HEK293 (cell line): ENCODE results near the gene PPP4C.

Experiments used
- EGR2 ChIP-seq: fragments of 450-650 bp; formaldehyde crosslinking; IDR thresholded peaks from 2 replicates; pipeline ENCODE4 v1.5.1; 2016; ENCODE audit warnings: low read depth, missing biosample characterization, missing genetic modification characterization
- FEZF1 ChIP-seq: fragments of 450-650 bp; formaldehyde crosslinking; IDR thresholded peaks from 2 replicates; pipeline ENCODE4 v1.5.1; 2016; ENCODE audit warnings: missing biosample characterization, missing genetic modification characterization
- KLF10 ChIP-seq: fragments of 450-650 bp; IDR thresholded peaks from 2 replicates; pipeline ENCODE4 v1.5.1; 2018; ENCODE audit warnings: missing biosample characterization, mild to moderate bottlenecking, missing genetic modification characterization
- MZF1 ChIP-seq: fragments of 450-650 bp; formaldehyde crosslinking; IDR thresholded peaks from 2 replicates; pipeline ENCODE4 v1.5.1; 2017; ENCODE audit warnings: missing biosample characterization, missing genetic modification characterization, borderline replicate concordance
- SCRT1 ChIP-seq: fragments of 450-650 bp; formaldehyde crosslinking; IDR thresholded peaks from 2 replicates; pipeline ENCODE4 v1.5.1; 2016; ENCODE audit warnings: missing biosample characterization, missing genetic modification characterization, borderline replicate concordance
- SP7 ChIP-seq: fragments of 450-650 bp; formaldehyde crosslinking; IDR thresholded peaks from 2 replicates; pipeline ENCODE4 v1.5.1; 2016; ENCODE audit warnings: missing biosample characterization, missing genetic modification characterization
- TRIM28 ChIP-seq: IDR thresholded peaks from 2 replicates; pipeline ENCODE4 v1.6.1; 2011; ENCODE audit warnings: low read length, control low read depth, borderline replicate concordance
- ZBTB17 ChIP-seq: fragments of 450-650 bp; formaldehyde crosslinking; IDR thresholded peaks from 2 replicates; pipeline ENCODE4 v1.5.1; 2016; ENCODE audit warnings: missing biosample characterization, missing genetic modification characterization
- ZBTB21 ChIP-seq: fragments of 450-650 bp; formaldehyde crosslinking; IDR thresholded peaks from 2 replicates; pipeline ENCODE4 v1.5.1; 2017; ENCODE audit warnings: missing biosample characterization, missing genetic modification characterization
- ZBTB8A ChIP-seq: fragments of 450-650 bp; formaldehyde crosslinking; IDR thresholded peaks from 2 replicates; pipeline ENCODE4 v1.5.1; 2016; ENCODE audit warnings: missing biosample characterization, missing genetic modification characterization
- ZNF10 ChIP-seq: fragments of 450-650 bp; formaldehyde crosslinking; IDR thresholded peaks from 2 replicates; pipeline ENCODE4 v1.5.1; 2017; ENCODE audit warnings: missing biosample characterization, missing genetic modification characterization
- ZNF133 ChIP-seq: fragments of 450-650 bp; formaldehyde crosslinking; IDR thresholded peaks from 2 replicates; pipeline ENCODE4 v1.5.1; 2016; ENCODE audit warnings: missing biosample characterization, missing genetic modification characterization
- ZNF146 ChIP-seq: fragments of 450-650 bp; formaldehyde crosslinking; IDR thresholded peaks from 2 replicates; pipeline ENCODE4 v1.5.1; 2016; ENCODE audit warnings: missing biosample characterization, missing genetic modification characterization
- ZNF155 ChIP-seq: fragments of 450-650 bp; formaldehyde crosslinking; IDR thresholded peaks from 2 replicates; pipeline ENCODE4 v1.5.1; 2016; ENCODE audit warnings: missing biosample characterization, missing genetic modification characterization
- ZNF184 ChIP-seq: fragments of 450-650 bp; IDR thresholded peaks from 2 replicates; pipeline ENCODE4 v1.5.1; 2018; ENCODE audit warnings: missing biosample characterization, mild to moderate bottlenecking, missing genetic modification characterization
- ZNF211 ChIP-seq: fragments of 450-650 bp; formaldehyde crosslinking; IDR thresholded peaks from 2 replicates; pipeline ENCODE4 v1.5.1; 2016; ENCODE audit warnings: low read depth, missing biosample characterization, missing genetic modification characterization
- ZNF248 ChIP-seq: fragments of 450-650 bp; formaldehyde crosslinking; IDR thresholded peaks from 2 replicates; pipeline ENCODE4 v1.5.1; 2017; ENCODE audit warnings: missing biosample characterization, missing genetic modification characterization
- ZNF274 ChIP-seq, 2 experiments: fragments of 200-500 bp in 1 of 2; fragments of 450-650 bp in 1 of 2; sonication (Bioruptor generic) in 1 of 2; formaldehyde crosslinking in 1 of 2; IDR thresholded peaks; 2 replicates each; pipeline versions ENCODE4 v1.5.1 to v1.6.1; 2014 to 2016; ENCODE audit warnings: borderline replicate concordance in 1 of 2, inconsistent platforms in 1 of 2, low read length in 1 of 2, missing biosample characterization in 1 of 2, missing genetic modification characterization in 1 of 2
- ZNF302 ChIP-seq: fragments of 450-650 bp; formaldehyde crosslinking; IDR thresholded peaks from 2 replicates; pipeline ENCODE4 v1.5.1; 2016; ENCODE audit warnings: missing biosample characterization, missing genetic modification characterization, low read depth
- ZNF37A ChIP-seq: fragments of 450-650 bp; IDR thresholded peaks from 2 replicates; pipeline ENCODE4 v1.5.1; 2018; ENCODE audit warnings: missing biosample characterization, missing genetic modification characterization
- ZNF473 ChIP-seq: fragments of 450-650 bp; formaldehyde crosslinking; IDR thresholded peaks from 2 replicates; pipeline ENCODE4 v1.5.1; 2017; ENCODE audit warnings: missing biosample characterization, missing genetic modification characterization
- ZNF549 ChIP-seq: fragments of 450-650 bp; IDR thresholded peaks from 2 replicates; pipeline ENCODE4 v1.5.1; 2018; ENCODE audit warnings: missing biosample characterization, missing genetic modification characterization, mild to moderate bottlenecking, inconsistent platforms, moderate library complexity
- ZNF571 ChIP-seq: fragments of 450-650 bp; formaldehyde crosslinking; IDR thresholded peaks from 2 replicates; pipeline ENCODE4 v1.5.0; 2017; ENCODE audit warnings: missing biosample characterization, missing genetic modification characterization
- ZNF658 ChIP-seq: fragments of 450-650 bp; formaldehyde crosslinking; IDR thresholded peaks from 2 replicates; pipeline ENCODE4; 2016; ENCODE audit warnings: missing biosample characterization, missing genetic modification characterization
- ZNF785 ChIP-seq: fragments of 450-650 bp; formaldehyde crosslinking; IDR thresholded peaks from 2 replicates; pipeline ENCODE4 v1.5.1; 2016; ENCODE audit warnings: missing biosample characterization, missing genetic modification characterization
- ZNF837 ChIP-seq: fragments of 450-650 bp; formaldehyde crosslinking; IDR thresholded peaks from 2 replicates; pipeline ENCODE4 v1.5.1; 2016; ENCODE audit warnings: missing biosample characterization, missing genetic modification characterization
- ZXDB ChIP-seq: fragments of 450-650 bp; formaldehyde crosslinking; IDR thresholded peaks from 2 replicates; pipeline ENCODE4 v1.5.1; 2016; ENCODE audit warnings: missing biosample characterization, missing genetic modification characterization
- TF ChIP-seq, protein P1 (sequence below): fragments of 450-650 bp; formaldehyde crosslinking; IDR thresholded peaks from 2 replicates; pipeline ENCODE4 v1.5.0; 2017; ENCODE audit warnings: missing biosample characterization, missing genetic modification characterization, borderline replicate concordance
- TF ChIP-seq, protein P2 (sequence below): fragments of 450-650 bp; formaldehyde crosslinking; IDR thresholded peaks from 2 replicates; pipeline ENCODE4 v1.5.1; 2017; ENCODE audit warnings: missing biosample characterization, mild to moderate bottlenecking, missing genetic modification characterization, moderate library complexity
- TF ChIP-seq, protein P3 (sequence below): fragments of 450-650 bp; formaldehyde crosslinking; IDR thresholded peaks from 2 replicates; pipeline ENCODE4 v1.5.1; 2016; ENCODE audit warnings: missing biosample characterization, missing genetic modification characterization
- TF ChIP-seq, protein P4 (sequence below): fragments of 450-650 bp; formaldehyde crosslinking; optimal IDR thresholded peaks from 2 replicates; pipeline ENCODE3; 2016; ENCODE audit warnings: missing biosample characterization, mild to moderate bottlenecking, missing genetic modification characterization
- TF ChIP-seq, protein P5 (sequence below): fragments of 450-650 bp; formaldehyde crosslinking; IDR thresholded peaks from 2 replicates; pipeline ENCODE4 v1.5.1; 2017; ENCODE audit warnings: missing biosample characterization, missing genetic modification characterization

Gene PPP4C

DNA sequence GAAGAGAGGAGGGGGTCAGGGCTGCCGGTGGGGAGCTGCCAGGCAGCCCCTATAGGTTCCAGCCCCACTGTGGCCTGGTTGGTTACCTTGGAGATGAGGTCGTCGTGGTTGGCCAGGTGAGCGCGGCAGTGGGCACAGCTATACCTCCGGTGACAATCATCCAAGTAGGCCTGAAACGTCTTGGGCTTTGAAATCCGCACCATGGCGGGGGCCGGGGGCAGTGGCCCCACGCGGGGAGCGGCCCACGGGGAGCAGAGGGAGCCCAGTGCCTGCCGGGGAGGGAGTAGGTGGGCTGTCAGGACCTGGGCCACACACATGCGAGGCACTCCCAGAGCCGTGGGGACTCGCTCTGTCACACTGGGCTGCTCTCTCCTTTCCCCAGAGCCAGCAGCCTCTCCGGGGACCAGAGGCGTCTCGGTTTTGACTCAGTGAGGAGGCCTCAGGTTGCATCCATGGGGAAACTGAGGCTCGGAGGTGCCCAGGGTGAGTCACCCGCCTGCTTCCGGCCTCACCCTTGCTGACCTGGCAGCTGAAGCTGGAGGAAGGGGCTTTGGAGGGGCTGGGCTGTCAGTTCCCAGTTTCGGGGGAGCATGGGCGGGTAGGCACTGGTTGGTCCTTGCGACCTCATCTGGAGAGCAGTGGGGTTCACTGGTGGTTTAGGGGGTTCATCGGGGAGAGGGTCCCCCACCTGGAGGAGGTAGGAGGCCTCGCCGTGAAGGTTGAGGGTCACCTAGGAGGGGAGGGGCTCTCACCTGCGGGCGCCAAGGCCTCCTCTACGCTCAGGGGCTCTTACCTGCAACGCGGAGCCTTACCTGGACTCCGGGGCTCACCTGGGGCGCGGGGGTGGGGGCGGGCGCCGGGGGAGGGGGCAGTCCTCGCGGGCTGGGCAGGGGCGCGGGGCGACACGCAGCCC, 19.6 kb downstream of the PPP4C start (continued):
- TF ChIP-seq, protein P1, sequence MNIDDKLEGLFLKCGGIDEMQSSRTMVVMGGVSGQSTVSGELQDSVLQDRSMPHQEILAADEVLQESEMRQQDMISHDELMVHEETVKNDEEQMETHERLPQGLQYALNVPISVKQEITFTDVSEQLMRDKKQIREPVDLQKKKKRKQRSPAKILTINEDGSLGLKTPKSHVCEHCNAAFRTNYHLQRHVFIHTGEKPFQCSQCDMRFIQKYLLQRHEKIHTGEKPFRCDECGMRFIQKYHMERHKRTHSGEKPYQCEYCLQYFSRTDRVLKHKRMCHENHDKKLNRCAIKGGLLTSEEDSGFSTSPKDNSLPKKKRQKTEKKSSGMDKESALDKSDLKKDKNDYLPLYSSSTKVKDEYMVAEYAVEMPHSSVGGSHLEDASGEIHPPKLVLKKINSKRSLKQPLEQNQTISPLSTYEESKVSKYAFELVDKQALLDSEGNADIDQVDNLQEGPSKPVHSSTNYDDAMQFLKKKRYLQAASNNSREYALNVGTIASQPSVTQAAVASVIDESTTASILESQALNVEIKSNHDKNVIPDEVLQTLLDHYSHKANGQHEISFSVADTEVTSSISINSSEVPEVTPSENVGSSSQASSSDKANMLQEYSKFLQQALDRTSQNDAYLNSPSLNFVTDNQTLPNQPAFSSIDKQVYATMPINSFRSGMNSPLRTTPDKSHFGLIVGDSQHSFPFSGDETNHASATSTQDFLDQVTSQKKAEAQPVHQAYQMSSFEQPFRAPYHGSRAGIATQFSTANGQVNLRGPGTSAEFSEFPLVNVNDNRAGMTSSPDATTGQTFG (tag by site-specific recombination), result no peak
- TF ChIP-seq ZNF37A (tag by site-specific recombination) (no peak), ZNF146 (tag by site-specific recombination) (no peak), ZNF10 (no peak), MZF1 (tag by site-specific recombination) (no peak), ZNF658 (tag by site-specific recombination) (no peak), ZNF274 (IDR thresholded peaks at IDR 0.05; ENCODE audit: low read length) (no peak), ZNF274 (tag by site-specific recombination; IDR thresholded peaks at IDR 0.05; ENCODE audit: borderline replicate concordance) (no peak), ZBTB8A (peak; percentile 61), ZXDB (tag by site-specific recombination) (no peak), ZNF473 (no peak), KLF10 (tag by site-specific recombination) (no peak), ZNF211 (tag by site-specific recombination) (no peak), ZNF549 (tag by site-specific recombination) (no peak), ZNF155 (no peak), ZNF184 (tag by site-specific recombination) (no peak), ZBTB17 (tag by site-specific recombination) (no peak), ZNF785 (tag by site-specific recombination) (no peak), ZNF571 (no peak), SP7 (tag by site-specific recombination) (no peak), SCRT1 (no peak), ZNF837 (tag by site-specific recombination) (no peak), ZNF133 (tag by site-specific recombination) (no peak), ZNF248 (tag by site-specific recombination) (no peak), EGR2 (tag by site-specific recombination) (peak; percentile 83), ZNF302 (no peak), FEZF1 (tag by site-specific recombination) (no peak), ZBTB21 (tag by site-specific recombination) (no peak), TRIM28 (no peak)
- TF ChIP-seq, protein P2, sequence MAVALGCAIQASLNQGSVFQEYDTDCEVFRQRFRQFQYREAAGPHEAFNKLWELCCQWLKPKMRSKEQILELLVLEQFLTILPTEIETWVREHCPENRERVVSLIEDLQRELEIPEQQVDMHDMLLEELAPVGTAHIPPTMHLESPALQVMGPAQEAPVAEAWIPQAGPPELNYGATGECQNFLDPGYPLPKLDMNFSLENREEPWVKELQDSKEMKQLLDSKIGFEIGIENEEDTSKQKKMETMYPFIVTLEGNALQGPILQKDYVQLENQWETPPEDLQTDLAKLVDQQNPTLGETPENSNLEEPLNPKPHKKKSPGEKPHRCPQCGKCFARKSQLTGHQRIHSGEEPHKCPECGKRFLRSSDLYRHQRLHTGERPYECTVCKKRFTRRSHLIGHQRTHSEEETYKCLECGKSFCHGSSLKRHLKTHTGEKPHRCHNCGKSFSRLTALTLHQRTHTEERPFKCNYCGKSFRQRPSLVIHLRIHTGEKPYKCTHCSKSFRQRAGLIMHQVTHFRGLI (tag by site-specific recombination), result 0 out of 2 replicates have a peak, but pooled peaks have one; percentile 44
- TF ChIP-seq, protein P3, sequence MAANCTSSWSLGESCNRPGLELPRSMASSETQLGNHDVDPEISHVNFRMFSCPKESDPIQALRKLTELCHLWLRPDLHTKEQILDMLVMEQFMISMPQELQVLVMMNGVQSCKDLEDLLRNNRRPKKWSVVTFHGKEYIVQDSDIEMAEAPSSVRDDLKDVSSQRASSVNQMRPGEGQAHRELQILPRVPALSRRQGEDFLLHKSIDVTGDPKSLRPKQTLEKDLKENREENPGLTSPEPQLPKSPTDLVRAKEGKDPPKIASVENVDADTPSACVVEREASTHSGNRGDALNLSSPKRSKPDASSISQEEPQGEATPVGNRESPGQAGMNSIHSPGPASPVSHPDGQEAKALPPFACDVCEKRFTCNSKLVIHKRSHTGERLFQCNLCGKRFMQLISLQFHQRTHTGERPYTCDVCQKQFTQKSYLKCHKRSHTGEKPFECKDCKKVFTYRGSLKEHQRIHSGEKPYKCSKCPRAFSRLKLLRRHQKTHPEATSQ (tag by site-specific recombination), result no peak
- TF ChIP-seq, protein P4, sequence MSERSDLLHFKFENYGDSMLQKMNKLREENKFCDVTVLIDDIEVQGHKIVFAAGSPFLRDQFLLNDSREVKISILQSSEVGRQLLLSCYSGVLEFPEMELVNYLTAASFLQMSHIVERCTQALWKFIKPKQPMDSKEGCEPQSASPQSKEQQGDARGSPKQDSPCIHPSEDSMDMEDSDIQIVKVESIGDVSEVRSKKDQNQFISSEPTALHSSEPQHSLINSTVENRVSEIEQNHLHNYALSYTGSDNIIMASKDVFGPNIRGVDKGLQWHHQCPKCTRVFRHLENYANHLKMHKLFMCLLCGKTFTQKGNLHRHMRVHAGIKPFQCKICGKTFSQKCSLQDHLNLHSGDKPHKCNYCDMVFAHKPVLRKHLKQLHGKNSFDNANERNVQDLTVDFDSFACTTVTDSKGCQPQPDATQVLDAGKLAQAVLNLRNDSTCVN, result no peak
- TF ChIP-seq, protein P5, sequence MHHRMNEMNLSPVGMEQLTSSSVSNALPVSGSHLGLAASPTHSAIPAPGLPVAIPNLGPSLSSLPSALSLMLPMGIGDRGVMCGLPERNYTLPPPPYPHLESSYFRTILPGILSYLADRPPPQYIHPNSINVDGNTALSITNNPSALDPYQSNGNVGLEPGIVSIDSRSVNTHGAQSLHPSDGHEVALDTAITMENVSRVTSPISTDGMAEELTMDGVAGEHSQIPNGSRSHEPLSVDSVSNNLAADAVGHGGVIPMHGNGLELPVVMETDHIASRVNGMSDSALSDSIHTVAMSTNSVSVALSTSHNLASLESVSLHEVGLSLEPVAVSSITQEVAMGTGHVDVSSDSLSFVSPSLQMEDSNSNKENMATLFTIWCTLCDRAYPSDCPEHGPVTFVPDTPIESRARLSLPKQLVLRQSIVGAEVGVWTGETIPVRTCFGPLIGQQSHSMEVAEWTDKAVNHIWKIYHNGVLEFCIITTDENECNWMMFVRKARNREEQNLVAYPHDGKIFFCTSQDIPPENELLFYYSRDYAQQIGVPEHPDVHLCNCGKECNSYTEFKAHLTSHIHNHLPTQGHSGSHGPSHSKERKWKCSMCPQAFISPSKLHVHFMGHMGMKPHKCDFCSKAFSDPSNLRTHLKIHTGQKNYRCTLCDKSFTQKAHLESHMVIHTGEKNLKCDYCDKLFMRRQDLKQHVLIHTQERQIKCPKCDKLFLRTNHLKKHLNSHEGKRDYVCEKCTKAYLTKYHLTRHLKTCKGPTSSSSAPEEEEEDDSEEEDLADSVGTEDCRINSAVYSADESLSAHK (tag by site-specific recombination), result no peak
